GM19438 (cell line): ENCODE measurements around the gene SCAANT1.

Source experiments
- ATAC-seq: cut with Tn5 transposase; IDR thresholded peaks from one replicate; pipeline ENCODE4 v1.9.1; 2021; ENCODE audit warnings: low read depth; ENCODE audit not compliant: unreplicated experiment

SCAANT1 gene

DNA sequence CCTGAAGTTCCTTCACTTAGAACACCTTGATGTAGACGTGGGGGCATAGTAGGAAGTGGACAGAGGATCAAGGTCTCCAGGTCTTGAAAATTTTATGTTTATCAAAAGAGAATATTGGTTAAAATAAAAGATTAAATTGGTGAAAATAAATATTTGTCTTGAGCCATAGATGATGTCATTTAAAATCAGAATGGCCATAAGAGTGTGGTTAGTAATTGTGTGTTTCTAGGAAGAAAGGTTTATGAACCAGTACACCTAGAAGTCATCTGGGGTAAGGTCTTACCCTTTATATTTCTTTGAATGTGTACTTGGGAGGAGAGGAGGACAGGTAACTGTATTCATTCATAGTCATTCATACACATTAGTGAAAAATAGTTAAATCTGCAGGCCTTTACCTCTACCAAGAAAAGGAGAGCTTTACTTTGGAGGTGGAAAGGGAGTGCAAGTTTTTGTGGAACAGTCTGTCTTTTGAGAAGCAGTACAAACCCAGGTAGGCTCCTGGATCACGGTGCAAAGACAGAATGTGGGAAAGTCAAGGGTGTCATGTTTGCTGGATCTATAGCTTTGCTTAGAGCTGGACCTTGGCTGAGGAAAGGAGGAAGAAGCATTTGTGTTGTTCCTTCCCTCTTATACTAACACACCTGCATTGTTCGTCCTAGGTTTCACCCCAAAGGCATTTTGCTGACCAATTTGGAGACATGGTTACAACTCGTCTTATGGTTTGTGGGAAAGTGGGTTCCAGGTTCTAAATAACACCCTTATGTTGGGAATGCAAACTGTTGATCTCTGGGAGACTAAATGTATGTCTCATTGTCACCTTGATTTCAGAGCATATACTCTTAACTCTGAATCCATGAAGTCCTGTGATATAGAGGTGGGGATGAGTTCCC is 6.2 kb downstream of the SCAANT1 start:
- ATAC-seq: no peak

DNA sequence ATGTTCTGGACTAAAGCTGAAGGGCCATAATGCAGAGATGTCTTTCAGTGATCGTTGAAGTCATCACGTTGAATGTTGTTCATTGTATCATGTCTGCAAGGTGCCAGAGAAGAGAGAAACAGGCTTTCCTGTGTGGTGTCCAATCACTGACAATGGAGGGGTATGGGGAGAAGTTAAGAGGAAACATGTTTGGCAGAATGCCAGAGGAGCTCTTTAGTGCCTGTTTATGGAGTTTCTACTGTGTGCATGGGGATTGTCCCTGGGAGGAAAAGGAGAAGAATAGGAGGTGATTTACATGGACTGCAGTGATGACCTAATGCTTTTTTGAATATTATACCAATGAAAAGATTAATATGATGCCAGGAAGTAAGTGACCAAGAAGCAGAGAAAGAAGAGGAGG is 11.7 kb downstream of the SCAANT1 start:
- no peak for ATAC-seq

DNA sequence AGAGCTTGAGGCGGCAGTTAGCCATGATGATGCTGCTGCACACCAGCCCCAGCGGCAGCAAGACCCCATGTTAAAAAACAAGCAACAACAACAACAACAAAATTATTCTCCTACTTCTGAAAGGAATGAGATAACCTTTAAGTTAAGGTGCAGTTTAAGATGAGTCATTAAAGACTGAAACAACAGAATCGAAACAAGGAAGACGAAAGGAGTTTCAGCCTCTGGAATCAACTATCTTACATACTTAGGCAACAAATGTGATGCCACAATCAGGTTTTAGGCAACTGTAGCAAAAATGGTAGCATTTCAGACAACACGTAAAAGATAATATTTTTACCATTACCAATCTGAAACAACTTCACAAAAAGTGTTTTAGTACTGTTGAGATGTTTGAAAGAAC is 12.2 kb downstream of the SCAANT1 start:
- ATAC-seq: no peak

DNA sequence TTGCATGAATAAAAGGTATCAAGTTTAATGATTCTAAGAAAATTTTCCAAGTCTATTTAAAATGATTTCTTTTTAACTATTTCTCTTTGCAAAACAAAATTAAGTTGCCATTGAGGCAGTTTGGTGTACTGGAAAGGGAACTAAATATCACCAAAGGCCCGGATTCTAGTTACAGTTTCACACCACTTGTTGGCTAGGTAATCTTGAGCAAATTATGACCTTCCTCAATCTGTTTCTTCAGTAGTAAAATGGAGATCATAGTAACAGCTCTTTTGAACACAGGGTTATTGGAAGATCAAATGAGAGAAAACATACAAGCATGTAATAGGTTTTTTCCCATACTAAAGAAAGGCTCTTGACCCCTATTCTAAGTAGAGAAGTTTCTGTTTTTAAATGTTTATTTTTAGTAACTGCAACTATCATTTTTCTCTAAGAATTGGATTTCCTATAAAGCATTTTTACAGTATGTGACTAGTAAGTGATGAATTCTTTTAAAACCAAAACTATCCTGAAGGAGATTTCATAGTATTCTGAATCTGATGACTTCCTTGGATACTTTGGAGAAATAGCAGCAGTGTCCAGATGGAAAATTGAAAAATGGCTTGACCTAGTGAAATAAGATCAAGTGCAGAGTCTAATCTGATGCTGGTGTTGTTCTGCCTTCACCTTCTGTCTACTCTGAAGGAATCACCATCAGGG is 15.7 kb downstream of the SCAANT1 start:
- ATAC-seq: no peak

DNA sequence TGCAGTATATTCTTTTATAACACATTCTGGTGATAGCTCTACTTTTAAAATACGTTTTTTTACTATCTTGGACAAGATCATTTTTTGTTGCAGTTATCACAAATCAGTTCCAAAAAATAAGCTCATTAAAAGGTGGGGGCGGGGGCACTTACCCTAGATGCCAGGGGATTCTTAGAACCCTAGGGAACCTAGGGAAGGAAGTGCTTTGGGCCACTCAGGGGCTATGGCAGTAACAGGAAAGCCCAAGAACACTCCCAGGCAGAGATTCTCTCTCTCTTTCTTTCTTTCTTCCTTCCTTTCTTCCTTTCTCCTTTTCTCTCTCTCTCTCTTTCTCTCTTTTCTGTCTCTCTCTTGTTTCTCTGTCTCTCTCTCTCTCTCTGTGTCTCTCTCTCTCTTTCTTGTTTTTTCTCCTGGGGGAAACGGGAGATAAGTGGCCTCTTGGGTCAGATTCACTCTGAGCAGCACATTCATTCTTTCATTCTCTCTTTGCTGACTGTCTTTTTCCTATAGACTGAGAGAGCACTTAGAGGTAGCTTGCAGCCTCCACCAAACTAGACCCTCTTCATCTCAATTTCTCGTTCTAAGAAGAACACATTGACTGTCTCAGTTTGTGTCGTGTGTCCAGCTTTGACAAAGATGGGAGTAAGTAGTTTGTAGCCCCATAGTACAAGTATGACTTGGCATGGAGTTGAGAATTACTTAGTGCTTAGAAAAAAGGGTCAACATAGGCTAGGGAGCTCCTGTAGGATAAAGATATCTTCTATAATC is 16.6 kb downstream of the SCAANT1 start:
- no peak for ATAC-seq

DNA sequence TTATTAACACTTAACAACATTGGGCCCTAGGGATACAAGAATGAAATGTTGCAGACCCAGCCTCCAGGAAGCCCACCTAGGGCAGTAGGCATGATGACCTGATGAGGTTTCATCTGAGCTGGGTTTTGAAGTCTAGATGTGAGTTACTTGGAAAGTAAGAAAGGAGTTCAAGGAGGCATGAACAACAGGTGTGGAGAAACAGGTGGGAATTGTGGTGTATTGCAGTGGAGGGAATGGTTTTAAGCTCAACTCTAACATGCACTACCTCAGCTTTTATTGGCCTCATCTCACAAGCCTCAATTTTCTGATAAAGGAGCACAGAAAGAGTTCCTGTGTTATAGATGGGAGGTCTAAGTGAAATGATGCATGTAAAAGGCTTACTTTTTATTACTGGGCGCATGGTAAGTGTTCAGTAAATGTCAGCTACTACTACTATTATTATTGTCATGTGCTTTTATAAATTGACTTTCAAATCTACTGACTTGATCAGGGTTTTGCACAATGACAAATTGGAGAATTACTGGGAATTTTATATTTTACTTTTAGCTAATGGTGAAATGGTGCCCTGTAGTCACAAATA is 19.3 kb downstream of the SCAANT1 start:
- ATAC-seq: no peak

DNA sequence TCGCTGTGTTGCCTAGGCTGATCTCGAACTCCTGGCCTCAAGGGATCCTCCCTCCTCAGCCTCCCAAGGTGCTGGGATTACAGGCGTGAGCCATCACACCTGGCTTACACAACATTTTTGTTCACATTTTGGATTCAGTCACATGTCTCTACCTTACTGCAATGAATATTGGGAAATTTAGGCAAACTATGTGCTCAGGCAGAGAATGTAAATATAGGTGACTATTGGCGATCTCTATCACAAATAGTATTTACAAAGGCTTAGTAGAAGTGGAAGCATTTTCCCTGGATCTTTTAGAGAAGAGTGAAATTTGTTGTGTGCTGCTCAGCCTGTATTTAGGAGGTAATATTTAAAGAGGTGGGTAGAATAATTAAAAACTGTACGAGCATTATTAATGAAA is 20.7 kb downstream of the SCAANT1 start:
- no peak for ATAC-seq

DNA sequence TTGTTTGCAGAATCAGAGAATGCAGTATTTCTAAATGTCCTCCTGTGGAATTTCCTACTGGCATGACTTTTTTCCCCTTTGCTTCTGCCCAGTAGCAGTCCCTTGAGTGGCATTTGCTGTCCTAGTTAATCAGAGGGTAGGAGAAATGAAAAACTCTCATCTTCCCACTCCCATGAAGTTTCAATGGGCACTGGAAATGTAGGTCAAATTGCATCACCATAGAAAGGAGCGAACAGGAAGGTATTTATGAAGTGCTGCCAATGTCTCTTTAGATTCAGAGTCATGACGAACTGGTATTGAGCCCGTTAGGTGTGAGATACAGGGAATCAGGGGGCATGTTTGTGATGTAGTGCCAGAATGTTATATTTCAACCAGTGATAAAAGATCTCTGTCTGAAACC is 25.3 kb downstream of the SCAANT1 start:
- no peak for ATAC-seq

DNA sequence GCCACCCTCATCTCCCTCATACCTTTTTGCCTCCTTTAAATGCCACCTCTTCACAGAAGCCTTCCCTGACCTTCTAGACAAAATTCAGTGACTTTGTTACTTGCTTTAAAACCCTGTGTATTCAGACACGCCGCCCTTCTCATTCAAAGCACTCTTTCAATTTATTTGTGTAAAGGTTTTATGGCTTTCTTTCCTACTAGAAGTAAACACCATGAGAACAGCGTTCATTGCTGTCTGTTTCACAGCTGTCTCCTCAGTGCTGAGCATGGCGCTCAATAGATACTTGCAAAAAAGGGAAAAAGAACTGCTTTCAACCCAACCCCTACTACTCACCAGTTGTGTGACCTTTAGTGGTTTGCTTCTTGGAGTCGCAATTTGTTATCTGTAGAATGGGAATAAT is 31.5 kb downstream of the SCAANT1 start:
- no peak for ATAC-seq

DNA sequence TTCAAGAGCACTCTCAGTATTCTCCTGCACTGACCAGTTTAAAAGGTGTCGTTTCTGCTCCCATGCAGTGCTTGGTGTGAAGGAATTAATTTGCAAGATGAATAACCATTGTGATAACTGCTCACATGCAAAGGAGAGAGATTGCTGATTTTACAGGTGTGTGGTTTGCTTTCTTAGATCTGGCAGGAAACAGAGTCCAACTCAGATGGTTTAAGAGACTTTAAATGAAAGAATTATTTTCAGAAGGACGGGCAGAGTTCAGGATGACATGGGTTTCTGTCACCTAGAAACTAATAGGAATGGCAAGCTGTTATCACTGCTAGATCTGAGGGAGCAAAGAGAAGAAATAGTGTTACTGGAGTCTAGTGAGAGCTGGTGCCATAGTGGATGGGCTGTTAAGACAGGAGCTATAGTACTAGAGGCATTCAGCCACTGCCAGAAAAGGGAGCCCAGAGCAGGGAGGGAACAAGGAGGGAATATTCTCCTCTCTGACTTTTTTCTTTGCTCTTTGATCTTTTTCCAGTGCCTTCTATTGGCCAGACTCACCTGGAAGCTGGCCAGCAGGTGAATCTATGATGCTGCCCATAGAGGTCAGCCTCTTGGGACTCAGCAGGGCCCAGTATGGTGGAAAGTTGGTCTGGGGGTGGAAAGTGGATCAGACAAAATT is 33.7 kb downstream of the SCAANT1 start:
- ATAC-seq: no peak

DNA sequence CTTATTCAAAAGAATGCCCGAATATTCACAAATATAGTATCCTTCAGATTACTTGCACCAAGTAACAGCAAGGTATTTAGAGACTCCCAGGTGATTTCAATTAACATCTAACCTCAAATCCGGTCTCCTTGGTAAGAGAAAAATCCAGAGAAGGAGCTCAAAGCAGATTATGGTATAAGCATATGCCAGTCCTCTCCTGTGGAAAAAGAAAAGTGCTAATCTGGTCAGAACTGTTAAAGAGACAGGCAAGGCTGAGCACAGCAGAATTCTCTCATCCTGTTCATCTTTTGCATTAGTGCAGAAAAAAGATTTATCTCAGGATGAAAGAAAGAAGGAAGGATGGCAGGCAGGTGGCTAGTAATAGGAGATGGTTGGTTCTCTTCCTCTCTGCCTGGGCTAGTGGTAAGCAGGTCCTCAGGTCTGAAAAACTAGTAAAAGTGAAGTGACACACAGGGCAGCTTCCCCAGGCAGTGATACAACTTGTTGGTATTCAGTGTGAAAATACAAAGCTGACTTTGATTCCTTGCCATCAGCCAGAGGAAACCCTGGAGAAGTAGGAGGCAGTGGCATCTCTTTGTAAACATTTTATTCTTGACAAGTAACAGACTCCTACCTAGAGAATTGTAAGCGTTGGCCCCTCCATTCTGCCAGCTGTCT is 34.3 kb downstream of the SCAANT1 start:
- ATAC-seq: no peak

DNA sequence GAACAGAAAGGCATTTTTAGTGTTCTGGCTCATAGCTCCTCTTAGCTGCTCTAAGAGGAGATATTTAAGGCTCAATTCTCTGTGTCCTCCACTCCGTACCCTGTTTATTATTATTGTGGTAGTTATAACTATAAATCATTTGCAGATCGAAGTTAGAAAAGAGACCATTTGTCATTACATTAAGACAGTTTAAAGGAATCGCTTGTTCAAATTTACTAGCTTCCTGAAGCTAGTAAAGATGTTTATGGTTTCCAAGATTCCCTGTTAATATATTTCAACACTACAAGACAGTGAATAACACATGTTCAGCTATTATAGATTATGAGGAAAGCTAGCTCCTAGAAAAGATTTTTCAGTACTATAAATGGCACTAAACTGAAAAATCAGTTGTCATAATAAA is 35.9 kb downstream of the SCAANT1 start:
- no peak for ATAC-seq

DNA sequence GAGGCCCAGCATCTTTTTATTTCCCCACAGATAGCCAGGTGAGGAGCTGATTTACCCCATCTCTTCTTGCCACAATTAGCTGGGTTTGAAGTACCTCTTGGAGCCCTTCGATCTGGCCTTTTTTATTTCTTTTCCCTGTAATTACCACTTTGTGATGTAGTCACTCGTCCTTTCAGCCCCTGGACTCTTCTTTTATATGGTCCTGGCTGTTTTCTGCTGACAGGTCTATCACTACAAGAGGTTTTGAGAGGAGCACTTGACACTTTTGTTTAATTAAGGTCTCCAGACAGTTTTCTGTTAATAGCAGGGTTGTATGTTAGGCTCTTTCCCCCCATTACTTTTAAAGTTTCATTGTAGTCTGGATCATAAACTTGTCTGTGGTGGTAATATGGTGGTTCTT is 36.7 kb downstream of the SCAANT1 start:
- no peak for ATAC-seq

DNA sequence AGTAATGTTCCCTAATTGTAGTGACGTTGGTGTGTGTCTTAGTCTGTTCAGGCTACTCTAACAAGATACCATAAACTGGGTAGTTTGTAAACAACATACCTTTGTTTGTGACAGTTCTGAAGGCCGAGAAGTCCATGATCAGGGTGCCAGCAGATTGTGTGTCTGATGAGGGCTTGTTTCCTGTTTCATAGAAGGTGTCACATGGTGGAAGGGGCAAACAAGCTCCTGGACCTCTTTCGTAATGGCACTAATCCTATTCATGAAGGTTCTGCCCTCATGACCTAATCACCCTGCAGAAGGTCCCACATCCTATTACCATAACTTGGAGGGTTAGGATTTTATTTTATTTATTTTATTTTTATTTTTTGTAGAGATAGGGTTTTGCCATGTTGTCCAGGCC is 37.4 kb downstream of the SCAANT1 start:
- no peak for ATAC-seq

DNA sequence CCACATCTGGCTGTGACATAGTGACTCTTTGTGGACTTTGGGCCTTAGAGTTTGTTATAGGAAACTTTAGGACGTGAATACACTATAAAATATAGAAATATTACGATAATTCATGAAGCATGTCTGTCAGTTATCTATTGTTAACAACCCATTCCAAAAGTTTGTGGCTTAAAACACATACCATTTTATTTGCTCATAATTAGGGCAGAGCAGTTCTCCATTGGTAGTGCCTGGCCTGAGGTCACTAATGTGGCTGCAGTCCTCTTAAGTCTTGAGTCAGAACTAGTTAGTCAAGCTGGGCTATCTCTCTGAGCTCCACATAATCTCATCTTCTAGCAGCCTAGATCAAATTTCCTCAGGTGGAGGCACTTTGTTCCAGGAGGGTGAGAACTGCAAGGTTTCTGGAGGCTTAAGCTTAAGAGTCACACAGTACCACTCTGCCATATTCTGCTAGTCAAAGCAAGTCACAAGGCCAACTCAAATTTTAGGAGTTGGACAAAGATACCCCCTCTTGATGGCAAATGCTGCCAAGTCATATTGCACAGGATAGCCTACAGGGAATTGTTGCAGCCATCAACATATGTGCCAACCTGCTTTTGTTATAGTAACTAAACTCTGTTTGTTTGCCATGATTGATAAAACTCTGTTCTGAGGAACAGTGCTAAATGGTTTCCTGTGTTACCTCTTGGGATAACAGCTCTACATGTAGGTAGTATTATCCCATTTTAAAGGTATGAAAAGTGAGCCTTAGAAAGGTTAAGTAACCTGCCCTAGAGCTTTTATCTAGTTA is 39.9 kb downstream of the SCAANT1 start:
- ATAC-seq: no peak

DNA sequence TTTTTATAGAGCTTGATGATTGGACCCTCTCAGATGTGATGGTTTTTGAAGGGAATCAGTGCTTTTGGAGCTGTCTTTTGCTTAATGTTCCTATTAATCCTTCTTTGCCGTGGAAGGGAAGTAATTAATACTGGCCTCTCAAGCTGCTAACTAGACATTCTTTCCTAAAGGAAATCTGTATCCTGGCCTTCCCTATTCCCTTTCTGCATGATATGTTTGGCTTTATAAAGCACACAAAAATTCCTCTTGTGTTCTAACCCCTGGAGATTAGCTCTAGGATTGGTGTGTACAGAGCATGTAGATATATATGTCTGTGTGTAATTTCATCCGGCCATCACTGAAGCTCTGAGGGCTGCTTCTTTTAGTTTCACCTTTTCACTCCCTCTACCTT is 41.6 kb downstream of the SCAANT1 start:
- no peak for ATAC-seq

DNA sequence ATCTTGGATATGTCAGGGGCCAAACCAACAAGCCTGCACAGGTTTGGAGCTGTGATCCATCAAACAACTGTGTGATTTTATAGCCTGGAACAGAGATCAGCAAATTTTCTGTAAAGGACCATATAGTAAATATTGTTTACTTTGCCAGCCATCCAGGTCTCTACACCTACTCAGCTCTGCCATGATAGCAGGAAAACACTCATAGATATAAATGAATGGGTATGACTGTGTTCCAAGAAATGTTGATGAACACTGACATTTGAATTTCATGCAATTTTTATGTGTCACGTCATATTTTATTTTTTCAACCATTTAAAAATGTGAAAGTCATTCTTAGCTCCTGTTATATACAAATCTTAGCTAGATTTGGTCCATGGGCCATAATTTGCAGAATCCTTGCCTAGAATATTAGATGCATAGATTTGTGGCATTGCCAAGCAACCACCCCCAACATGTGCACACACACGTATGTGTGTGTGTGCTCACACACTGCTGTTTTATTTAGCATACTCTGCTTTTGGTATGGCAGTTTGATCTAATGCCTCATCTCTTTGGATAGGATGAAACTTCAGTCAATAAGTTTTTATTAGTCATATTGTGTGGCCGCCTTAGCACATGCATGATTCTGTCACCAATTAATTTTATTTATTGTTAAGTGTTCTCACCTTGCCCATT is 42.1 kb downstream of the SCAANT1 start:
- ATAC-seq: no peak

DNA sequence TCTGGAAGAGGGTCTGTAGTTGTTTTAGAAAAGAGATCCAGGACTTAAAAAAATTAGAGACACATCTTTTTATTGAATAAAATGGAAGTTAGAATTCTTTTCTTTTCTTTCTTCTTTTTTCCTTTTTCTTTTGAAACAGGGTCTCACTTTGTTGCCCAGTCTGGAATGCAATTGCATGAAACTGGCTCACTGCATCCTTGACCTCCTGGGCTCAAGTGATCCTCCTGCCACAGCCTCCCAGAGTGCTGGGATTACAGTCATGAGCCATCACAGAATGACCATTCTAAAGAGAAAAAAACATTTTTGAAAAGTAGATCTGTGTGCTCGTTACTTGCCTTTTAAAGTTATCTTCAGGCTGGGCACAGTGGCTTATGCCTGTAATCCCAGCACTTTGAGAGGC is 45.0 kb downstream of the SCAANT1 start:
- no peak for ATAC-seq

DNA sequence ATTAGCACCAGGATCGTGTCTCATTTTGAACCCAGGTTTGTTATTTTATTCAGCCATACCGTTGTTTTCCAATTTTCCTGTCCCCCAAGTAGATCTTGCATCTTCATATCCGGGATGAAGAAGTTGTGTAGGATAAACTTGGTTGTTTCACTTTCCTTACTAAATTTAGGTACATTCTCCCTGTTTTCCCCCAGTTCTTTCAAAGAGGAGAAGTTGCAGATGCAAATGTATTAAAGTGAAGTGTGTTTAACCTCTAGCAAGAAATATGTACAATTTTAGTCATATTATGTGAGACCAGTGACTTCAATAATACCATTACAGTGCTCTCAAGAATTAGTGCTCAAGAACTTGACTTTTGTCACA is 47.2 kb downstream of the SCAANT1 start:
- ATAC-seq: no peak
